ENCODE measurements around the gene NINJ2. TPM values are rescaled to one million over a fixed set of nuclear protein-coding genes. Genes with fewer than 3 reads are reported as not detected.
A peak's percentile ranks its signal among the peaks of the same experiment; 100 is the strongest.

Gene NINJ2
- polyA plus RNA-seq, 3 donors = 32.9 to 92.7 (median 73.7) TPM

DNA sequence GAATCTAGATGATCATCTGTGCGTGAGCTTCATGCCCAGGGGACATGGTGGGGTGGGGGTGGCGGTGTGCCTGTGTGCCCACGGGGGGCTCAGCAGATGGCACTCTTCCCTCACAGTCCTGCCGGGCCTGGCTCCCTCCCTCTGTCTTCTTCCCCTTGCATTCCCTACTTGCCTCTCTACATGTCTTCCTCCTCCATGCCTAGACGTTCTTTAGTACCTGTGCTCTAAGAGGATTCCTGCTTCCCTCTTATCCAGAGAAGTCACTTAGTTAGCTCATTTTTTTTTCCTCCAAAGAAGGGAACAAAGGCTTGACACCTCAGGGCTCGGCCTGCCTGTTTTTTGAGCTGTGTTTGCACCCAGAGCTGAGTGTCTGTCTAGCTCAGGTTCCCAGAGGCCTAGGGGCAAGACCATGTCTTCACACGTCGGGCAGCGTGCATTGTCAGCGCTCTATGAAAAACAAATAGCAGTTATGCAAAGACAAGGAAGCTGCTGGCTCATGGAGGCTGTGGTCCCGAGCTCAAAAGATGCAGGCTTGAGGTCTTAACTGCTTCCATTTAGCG, 48.8 kb downstream of the NINJ2 start:
- peaks cover 0 to 4% of the 10 kb centered on the region in 2 donors for H3K36me3 Mint-ChIP-seq
- Histone ChIP-seq H4K20me1 (ENCODE audit: insufficient read depth, low read length) (no peaks in the 10 kb centered on the region), H3K9ac (ENCODE audit: insufficient read depth, low read length, poor library complexity, severe bottlenecking) (no peak overlapping the region), H3K27ac (ENCODE audit: low read depth in 1 of 2, low read length in 2 of 2) (peak overlapping the region; percentile 11 to 57), H2AFZ (ENCODE audit: insufficient read depth, low read depth, low read length, poor library complexity, severe bottlenecking) (peak overlapping the region; percentile 41), H3K27me3 (ENCODE audit: control insufficient read depth in 2 of 2, insufficient read depth in 2 of 2, low read length in 2 of 2) (no peaks in the 10 kb centered on the region), H3K4me2 (replicated peaks; ENCODE audit: extremely low read depth, low read length, poor library complexity, severe bottlenecking) (peak overlapping the region; percentile 8), H3K79me2 (ENCODE audit: insufficient read depth, low read length) (peaks cover 15% of the 10 kb centered on the region), H3K9me3 (replicated peaks in 1 of 2; ENCODE audit: control insufficient read depth in 1 of 2, insufficient read depth in 1 of 2, low read length in 2 of 2) (no peaks in the 10 kb centered on the region), H3K4me1 (ENCODE audit: control insufficient read depth in 1 of 2, insufficient read depth in 2 of 2, low read length in 2 of 2) (peaks cover 97% of the 10 kb centered on the region in 2 donors), H3K4me3 (replicated peaks in 1 of 3; ENCODE audit: low read depth in 2 of 3, low read length in 3 of 3) (peak overlapping the region in 1 of 3 experiments; percentile 16), H3K36me3 (replicated peaks in 1 of 2; ENCODE audit: control insufficient read depth in 1 of 2, insufficient read depth in 2 of 2, low read length in 2 of 2) (no peaks in the 10 kb centered on the region)
- intact Hi-C loops (cut with micrococcal nuclease) = no loop called here
- peaks cover 0 to 5% (median 1%) of the 10 kb centered on the region in 3 donors for H3K27me3 Mint-ChIP-seq (ENCODE audit: low read depth in 3 of 3)
- TF ChIP-seq, protein P1, sequence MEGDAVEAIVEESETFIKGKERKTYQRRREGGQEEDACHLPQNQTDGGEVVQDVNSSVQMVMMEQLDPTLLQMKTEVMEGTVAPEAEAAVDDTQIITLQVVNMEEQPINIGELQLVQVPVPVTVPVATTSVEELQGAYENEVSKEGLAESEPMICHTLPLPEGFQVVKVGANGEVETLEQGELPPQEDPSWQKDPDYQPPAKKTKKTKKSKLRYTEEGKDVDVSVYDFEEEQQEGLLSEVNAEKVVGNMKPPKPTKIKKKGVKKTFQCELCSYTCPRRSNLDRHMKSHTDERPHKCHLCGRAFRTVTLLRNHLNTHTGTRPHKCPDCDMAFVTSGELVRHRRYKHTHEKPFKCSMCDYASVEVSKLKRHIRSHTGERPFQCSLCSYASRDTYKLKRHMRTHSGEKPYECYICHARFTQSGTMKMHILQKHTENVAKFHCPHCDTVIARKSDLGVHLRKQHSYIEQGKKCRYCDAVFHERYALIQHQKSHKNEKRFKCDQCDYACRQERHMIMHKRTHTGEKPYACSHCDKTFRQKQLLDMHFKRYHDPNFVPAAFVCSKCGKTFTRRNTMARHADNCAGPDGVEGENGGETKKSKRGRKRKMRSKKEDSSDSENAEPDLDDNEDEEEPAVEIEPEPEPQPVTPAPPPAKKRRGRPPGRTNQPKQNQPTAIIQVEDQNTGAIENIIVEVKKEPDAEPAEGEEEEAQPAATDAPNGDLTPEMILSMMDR (IDR thresholded peaks at IDR 0.05) = peak; percentile 43
- peaks cover 0 to 2% (median 0%) of the 10 kb centered on the region in 7 donors for H3K9me3 Mint-ChIP-seq
- peak overlapping the region; percentile 32 to 56 for H3K4me3 Mint-ChIP-seq
- DNase-seq = peak in 2 of 3 donors; percentile 44 to 50
- peak overlapping the region; percentile 66 to 90 (median 78) for H3K27ac Mint-ChIP-seq
- peaks cover 94% of the 10 kb centered on the region for H3K4me1 Mint-ChIP-seq
- WGBS (ENCODE audit: insufficient coverage) = 35% methylated on average over 9 of the region's 12 CpGs

DNA sequence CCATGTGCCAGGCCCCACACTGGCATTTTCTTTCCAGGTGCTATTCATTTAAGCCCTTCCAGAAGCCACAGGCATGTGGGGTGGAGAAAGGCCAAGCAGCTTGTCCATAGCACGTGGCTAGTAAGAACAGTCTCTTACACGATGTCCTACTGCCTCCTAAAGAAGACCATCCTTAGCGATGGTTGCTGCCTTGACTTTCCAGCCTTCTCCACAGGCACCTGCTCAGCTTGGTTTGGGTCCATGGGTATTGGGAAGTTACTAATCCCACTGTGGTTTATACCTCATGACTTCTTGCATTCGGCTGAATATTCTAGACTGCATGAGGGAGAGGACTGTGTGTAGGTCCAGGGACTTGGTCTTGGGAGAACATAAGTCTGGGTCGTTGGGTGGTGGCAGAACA, 49.2 kb downstream of the NINJ2 start:
- peak overlapping the region in 1 of 3 experiments; percentile 16 for H3K4me3 ChIP-seq (replicated peaks in 1 of 3; ENCODE audit: low read depth in 2 of 3, low read length in 3 of 3)
- H3K27me3 ChIP-seq (ENCODE audit: control insufficient read depth in 2 of 2, insufficient read depth in 2 of 2, low read length in 2 of 2) = no peaks in the 10 kb centered on the region
- H3K9ac ChIP-seq (ENCODE audit: insufficient read depth, low read length, poor library complexity, severe bottlenecking) = no peak overlapping the region
- H3K27ac ChIP-seq (ENCODE audit: low read depth in 1 of 2, low read length in 2 of 2) = peak overlapping the region in 1 of 2 donors; percentile 57
- no peaks in the 10 kb centered on the region for H3K36me3 ChIP-seq (replicated peaks in 1 of 2; ENCODE audit: control insufficient read depth in 1 of 2, insufficient read depth in 2 of 2, low read length in 2 of 2)
- peaks cover 96 to 97% of the 10 kb centered on the region in 2 donors for H3K4me1 ChIP-seq (ENCODE audit: control insufficient read depth in 1 of 2, insufficient read depth in 2 of 2, low read length in 2 of 2)
- peaks cover 0 to 2% (median 0%) of the 10 kb centered on the region in 7 donors for H3K9me3 Mint-ChIP-seq
- intact Hi-C loops (cut with micrococcal nuclease) = no loop called here
- no peak for DNase-seq
- H3K27ac Mint-ChIP-seq = peak overlapping the region; percentile 66 to 90 (median 78)
- peak overlapping the region; percentile 8 for H3K4me2 ChIP-seq (replicated peaks; ENCODE audit: extremely low read depth, low read length, poor library complexity, severe bottlenecking)
- TF ChIP-seq, protein P1 (IDR thresholded peaks at IDR 0.05) = no peak
- H3K36me3 Mint-ChIP-seq = peaks cover 0 to 4% of the 10 kb centered on the region in 2 donors
- H3K4me3 Mint-ChIP-seq = peak overlapping the region; percentile 32 to 56
- peaks cover 16% of the 10 kb centered on the region for H3K79me2 ChIP-seq (ENCODE audit: insufficient read depth, low read length)
- no peaks in the 10 kb centered on the region for H4K20me1 ChIP-seq (ENCODE audit: insufficient read depth, low read length)
- 6% methylated on average over 2 of the region's 5 CpGs for WGBS (ENCODE audit: insufficient coverage)
- peak overlapping the region; percentile 41 for H2AFZ ChIP-seq (ENCODE audit: insufficient read depth, low read depth, low read length, poor library complexity, severe bottlenecking)
- no peaks in the 10 kb centered on the region for H3K9me3 ChIP-seq (replicated peaks in 1 of 2; ENCODE audit: control insufficient read depth in 1 of 2, insufficient read depth in 1 of 2, low read length in 2 of 2)
- peaks cover 0 to 5% (median 1%) of the 10 kb centered on the region in 3 donors for H3K27me3 Mint-ChIP-seq (ENCODE audit: low read depth in 3 of 3)
- peaks cover 92% of the 10 kb centered on the region for H3K4me1 Mint-ChIP-seq
